ENCODE results near the gene DSTYK.

Gene DSTYK

DNA sequence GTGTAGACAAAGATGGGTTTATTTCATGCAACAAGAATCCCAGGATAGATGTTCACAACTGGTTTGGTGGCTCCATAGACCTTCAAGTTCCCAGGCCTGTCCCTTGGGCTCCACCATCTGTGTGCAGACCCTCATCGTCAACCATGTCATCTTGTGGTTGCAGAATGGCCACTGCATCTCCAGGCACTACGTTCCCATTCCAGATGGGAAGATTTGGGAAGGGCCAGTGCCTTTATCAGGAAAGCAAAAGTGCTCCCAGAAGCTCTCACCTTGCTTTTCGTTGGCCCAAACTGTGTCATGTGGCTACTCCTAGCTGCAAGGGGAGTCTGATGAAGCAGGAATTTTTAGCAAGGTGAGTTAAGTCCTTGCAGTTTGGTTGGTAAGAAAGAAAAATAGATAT is 29.1 kb upstream of the DSTYK start:
- TF ChIP-seq, protein P1, sequence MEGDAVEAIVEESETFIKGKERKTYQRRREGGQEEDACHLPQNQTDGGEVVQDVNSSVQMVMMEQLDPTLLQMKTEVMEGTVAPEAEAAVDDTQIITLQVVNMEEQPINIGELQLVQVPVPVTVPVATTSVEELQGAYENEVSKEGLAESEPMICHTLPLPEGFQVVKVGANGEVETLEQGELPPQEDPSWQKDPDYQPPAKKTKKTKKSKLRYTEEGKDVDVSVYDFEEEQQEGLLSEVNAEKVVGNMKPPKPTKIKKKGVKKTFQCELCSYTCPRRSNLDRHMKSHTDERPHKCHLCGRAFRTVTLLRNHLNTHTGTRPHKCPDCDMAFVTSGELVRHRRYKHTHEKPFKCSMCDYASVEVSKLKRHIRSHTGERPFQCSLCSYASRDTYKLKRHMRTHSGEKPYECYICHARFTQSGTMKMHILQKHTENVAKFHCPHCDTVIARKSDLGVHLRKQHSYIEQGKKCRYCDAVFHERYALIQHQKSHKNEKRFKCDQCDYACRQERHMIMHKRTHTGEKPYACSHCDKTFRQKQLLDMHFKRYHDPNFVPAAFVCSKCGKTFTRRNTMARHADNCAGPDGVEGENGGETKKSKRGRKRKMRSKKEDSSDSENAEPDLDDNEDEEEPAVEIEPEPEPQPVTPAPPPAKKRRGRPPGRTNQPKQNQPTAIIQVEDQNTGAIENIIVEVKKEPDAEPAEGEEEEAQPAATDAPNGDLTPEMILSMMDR (IDR thresholded peaks at IDR 0.05; ENCODE audit: insufficient read depth, low read depth, low read length, missing control alignments): no peak
- no peak overlapping the region for H3K4me3 ChIP-seq (ENCODE audit: low read length)
- no peak for DNase-seq (ENCODE audit: low read depth)

DNA sequence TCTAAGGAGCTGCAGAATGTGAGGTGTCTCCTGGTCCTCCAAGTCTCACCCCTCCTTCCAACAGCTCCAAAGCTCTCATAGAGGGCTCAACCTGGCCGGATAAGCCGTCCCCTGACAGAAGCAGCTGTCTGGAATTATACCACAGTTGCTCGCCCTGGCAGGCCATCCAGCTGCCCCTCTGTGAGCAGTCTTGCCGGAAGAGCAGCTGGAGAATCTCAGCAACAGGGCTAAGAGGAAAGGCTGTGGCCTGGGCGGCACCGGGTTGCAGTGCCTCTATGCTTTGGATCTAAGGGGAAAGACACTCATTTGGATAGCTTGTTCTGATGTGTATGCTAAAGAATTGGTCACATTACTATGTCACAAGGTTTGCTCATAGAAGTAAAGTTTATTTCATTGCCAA is 28.6 kb upstream of the DSTYK start:
- TF ChIP-seq, protein P1 (IDR thresholded peaks at IDR 0.05; ENCODE audit: insufficient read depth, low read depth, low read length, missing control alignments): no peak
- no peak overlapping the region for H3K4me3 ChIP-seq (ENCODE audit: low read length)
- DNase-seq (ENCODE audit: low read depth): no peak

DNA sequence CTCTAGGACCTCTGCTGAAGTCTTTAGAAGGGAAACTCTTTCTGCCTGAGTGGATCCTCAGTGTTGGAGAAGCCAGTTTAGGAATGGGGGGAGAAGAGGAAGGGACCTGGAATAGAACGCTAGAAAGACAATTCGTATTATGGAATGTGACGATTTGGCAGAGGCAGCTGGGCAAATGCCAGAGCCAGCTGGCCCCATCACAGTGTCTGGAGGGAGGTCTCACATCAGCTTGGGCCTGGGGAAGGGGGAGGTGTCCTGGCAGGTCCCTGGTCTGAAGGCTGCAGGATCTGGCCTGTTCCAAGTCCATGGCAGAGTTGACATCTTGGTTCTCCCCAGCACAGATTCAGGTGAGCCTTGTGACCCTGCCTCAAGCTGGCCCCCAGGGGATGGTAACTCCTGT is 27.6 kb upstream of the DSTYK start:
- TF ChIP-seq, protein P1 (IDR thresholded peaks at IDR 0.05; ENCODE audit: insufficient read depth, low read depth, low read length, missing control alignments): no peak
- no peak for DNase-seq (ENCODE audit: low read depth)

DNA sequence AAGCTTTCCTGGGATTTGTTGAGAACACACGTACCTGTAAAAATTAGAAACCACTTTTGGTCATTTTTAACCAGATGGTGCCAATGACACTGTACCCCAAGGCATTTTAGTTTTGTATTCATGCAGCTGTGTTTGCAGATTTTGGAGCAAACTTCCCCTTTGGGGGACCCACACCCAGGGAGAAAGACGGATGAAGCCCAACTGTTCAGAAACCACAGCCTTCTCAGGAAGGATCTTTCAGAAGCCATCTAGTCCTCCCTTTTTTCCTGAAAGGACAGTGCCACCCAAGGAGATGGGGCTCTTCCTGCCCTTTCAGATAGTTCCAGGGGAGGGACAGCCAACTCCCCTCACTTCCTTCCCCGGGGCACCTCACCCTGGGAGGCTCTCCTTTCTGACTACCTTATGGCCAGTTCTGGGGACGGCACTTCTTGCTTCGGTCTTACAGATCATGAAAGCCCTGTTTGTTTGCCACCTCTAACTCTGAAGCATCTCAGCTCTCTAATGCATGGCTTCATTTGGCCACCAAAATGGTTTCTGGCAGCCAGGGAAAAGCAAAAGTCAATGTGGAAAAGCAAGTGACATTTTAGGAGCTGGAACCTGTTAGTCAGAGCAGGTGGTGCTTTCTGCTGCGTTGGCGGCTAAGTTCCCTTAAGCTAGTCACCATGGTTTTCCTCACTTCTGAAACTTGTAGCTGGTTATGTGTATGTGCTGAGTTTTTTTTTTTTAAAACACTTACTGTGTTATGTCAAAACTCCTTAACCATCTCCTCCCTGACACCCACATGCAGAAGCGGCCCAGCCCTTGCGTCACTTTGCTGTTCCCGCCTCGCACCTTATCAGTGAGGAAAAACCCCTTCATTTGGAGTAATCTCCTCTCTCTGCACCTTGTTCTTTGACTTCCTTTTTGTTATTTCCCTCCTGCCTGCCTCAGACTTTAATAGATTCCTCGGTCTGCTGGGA is 26.3 kb upstream of the DSTYK start:
- H3K4me3 ChIP-seq (ENCODE audit: low read length): no peak overlapping the region
- DNase-seq (ENCODE audit: low read depth): no peak
- TF ChIP-seq, protein P1 (IDR thresholded peaks at IDR 0.05; ENCODE audit: insufficient read depth, low read depth, low read length, missing control alignments): no peak

More for the DNA sequence above, 27.6 kb upstream of the DSTYK start:
- no peak overlapping the region for H3K4me3 ChIP-seq (ENCODE audit: low read length)

DNA sequence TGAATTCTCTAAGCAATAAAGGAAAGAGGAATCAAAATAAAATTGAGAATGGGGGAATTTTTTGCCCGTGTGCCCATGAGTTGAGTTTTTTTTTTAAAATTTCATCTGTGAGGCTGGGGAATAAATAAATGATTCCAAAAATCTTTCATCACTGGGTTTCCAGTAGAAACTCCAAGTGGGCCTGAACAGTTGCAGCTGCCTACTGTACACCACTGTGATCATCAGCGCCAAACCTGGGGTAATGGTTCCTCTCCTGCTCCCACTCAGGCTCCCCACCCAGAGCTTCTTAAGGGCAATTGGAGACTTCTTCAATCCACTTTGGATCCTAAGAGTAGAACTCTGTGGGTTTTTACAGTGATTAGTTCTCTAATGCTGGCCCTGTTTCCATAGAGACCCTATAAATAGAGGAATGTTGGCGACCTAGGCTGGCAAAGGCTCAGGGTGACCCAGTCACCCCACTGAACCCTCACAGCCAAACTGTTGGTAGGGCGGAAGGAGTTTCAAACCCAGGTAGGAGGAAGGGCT is 25.5 kb upstream of the DSTYK start:
- H3K4me3 ChIP-seq (ENCODE audit: low read length): no peak overlapping the region
- no peak for DNase-seq (ENCODE audit: low read depth)
- TF ChIP-seq, protein P1 (IDR thresholded peaks at IDR 0.05; ENCODE audit: insufficient read depth, low read depth, low read length, missing control alignments): no peak

DNA sequence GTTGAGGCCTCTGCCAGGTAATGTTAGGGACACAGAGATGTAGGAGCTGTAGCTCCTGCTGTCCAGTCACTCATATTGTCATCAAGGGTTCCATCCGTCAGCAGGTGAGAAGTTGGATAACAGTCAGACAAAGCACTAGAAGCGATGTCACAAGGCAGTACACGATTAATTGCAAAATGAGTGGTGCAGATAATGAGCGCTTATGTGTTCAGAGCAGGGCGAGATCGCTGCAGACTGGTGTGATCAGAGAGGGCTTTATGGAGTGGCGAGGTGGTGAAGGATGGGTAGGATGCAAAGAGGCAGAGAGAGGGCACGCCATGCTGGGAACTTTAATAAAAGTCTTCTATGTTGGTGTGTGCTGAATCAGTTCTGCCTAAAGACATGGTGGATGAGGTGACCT is 25.0 kb upstream of the DSTYK start:
- TF ChIP-seq, protein P1 (IDR thresholded peaks at IDR 0.05; ENCODE audit: insufficient read depth, low read depth, low read length, missing control alignments): no peak
- no peak overlapping the region for H3K4me3 ChIP-seq (ENCODE audit: low read length)
- no peak for DNase-seq (ENCODE audit: low read depth)
